Measurements from ENCODE around the gene MGAT4C. TPM values are rescaled to one million over a fixed set of nuclear protein-coding genes. Genes with fewer than 3 reads are reported as not detected.

Gene MGAT4C
- total and polyA plus RNA-seq, 12 donors: 0.20 to 12.2 (median 3.6) TPM

DNA sequence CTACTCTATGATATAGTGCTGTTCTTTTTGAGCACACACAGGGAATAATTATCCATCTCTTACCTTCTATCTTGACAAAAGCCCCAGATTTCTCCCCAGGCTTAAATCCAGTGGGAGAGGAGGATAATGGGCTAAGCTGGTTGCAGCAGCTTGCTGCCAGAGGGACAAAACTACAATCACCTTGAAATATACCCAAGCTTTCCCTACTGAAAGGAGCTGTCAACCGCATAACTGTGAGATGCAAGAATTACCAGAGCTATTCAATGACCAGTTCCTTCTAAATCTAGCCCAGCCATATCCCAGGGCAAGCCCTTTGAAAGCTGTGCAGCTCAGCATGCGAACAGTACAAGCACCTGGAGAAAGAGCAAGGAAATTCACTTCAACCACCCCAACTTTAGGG is 943 bp upstream of the MGAT4C start:
- TF ChIP-seq, protein P1, sequence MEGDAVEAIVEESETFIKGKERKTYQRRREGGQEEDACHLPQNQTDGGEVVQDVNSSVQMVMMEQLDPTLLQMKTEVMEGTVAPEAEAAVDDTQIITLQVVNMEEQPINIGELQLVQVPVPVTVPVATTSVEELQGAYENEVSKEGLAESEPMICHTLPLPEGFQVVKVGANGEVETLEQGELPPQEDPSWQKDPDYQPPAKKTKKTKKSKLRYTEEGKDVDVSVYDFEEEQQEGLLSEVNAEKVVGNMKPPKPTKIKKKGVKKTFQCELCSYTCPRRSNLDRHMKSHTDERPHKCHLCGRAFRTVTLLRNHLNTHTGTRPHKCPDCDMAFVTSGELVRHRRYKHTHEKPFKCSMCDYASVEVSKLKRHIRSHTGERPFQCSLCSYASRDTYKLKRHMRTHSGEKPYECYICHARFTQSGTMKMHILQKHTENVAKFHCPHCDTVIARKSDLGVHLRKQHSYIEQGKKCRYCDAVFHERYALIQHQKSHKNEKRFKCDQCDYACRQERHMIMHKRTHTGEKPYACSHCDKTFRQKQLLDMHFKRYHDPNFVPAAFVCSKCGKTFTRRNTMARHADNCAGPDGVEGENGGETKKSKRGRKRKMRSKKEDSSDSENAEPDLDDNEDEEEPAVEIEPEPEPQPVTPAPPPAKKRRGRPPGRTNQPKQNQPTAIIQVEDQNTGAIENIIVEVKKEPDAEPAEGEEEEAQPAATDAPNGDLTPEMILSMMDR (IDR thresholded peaks at IDR 0.05): no peak
- H3K27ac ChIP-seq: peak overlapping the region in 3 of 10 donors; percentile 19 to 67 (median 50)
- H3K4me1 ChIP-seq: no peaks in the 10 kb centered on the region
- H3K9me3 ChIP-seq: no peaks in the 10 kb centered on the region
- DNase-seq: no peak
- H3K36me3 ChIP-seq: no peaks in the 10 kb centered on the region
- ATAC-seq: peak; percentile 34 to 90 (median 83)
- peak overlapping the region in 1 of 10 donors; percentile 45 for H3K4me3 ChIP-seq
- 34 to 47% methylated on average over 2 of the region's 2 CpGs for WGBS, 2 donors
- H3K27me3 ChIP-seq: no peaks in the 10 kb centered on the region
- intact Hi-C loops (cut with DNase I): no loop called here

DNA sequence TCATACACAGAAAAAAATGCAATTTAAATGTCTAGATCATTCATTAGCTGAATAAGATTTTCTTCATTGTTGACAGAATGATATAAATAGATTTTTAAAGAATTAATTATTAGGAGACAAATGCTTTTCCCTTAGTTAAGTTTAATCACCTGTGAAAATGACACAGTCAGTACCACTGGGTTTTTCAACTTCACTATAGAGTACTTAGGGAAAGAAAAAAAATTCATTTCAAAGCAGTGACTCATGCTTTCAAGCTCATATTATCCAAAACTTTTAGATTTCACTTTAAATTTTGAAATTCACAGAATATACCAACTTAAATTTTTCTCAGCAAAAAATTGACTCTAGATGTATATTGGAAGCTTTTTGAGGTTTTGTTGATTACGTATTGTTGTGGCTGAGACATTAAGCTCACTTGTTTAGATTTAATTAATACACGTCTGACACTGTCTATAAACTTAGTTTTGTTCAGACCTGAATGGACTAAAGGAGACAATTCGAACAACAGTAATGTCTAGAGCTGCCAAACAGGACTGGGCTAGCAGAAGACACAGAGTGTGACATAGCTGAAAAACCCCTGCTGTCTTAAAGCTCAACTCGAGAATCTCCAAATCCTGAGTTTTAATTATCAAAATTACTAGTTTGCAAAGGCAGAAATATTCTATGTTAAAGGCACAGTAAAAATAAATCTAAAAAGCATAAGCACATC is 1.6 kb downstream of the MGAT4C start:
- Histone ChIP-seq H3K36me3 (no peaks in the 10 kb centered on the region), H3K4me3 (peak overlapping the region in 7 of 10 donors; percentile 12 to 45 (median 29)), H3K4me1 (peaks cover 0 to 3% (median 0%) of the 10 kb centered on the region in 9 donors), H3K9me3 (no peaks in the 10 kb centered on the region), H3K27ac (no peak overlapping the region), H3K27me3 (no peaks in the 10 kb centered on the region)
- no peak for ATAC-seq
- DNase-seq: no peak
- 41 to 43% methylated on average over 4 of the region's 4 CpGs for WGBS, 2 donors
- TF ChIP-seq, protein P1 (IDR thresholded peaks at IDR 0.05): no peak
- intact Hi-C loops (cut with DNase I): no loop called here

DNA sequence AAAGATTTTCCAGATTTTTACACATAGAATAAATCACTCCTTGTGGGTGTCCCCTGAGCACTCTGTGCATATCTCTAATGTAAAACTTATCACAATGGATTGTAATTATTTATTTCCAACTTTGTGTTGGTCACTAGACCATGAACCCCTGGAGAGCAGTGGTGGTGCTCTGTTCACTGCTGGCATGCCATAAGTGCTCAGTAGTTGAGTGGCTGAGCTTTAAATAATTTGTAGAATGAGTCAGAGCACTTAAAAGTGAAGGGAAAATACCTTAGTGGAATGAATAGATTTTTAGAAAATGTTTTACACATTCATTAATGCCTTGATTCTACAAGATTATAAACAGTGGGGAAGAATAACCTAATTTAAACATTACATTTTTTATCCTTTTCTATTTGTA is 6.3 kb downstream of the MGAT4C start:
- Histone ChIP-seq H3K27ac (peak overlapping the region in 2 of 10 donors; percentile 24 to 44), H3K4me3 (no peak overlapping the region), H3K36me3 (no peaks in the 10 kb centered on the region), H3K4me1 (peaks cover 0 to 6% (median 0%) of the 10 kb centered on the region in 9 donors), H3K27me3 (no peaks in the 10 kb centered on the region), H3K9me3 (no peaks in the 10 kb centered on the region)
- ATAC-seq: peak in 5 of 8 donors; percentile 61 to 88 (median 76)
- intact Hi-C loops (cut with DNase I): no loop called here
- TF ChIP-seq, protein P1 (IDR thresholded peaks at IDR 0.05): no peak
- DNase-seq: no peak

DNA sequence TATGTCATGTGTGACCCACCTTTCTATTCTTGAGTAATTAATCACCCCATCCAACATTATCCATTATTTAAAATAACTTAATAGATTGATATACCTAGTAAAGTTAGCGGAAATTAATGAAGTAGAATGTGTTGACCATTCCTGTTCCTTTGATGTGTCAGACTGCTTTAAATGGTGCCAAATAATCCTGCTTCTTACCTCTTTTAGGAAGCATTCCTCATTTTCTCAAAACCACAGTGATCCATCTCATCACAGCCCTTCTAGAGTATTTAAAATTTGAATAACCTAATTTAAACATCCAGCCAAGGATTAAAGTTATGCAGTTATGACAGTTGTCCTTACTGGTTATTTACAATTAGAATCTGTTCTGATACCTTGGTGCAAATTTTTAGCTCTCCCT is 6.9 kb downstream of the MGAT4C start:
- H3K27ac ChIP-seq: peak overlapping the region in 2 of 10 donors; percentile 24 to 44
- no peaks in the 10 kb centered on the region for H3K9me3 ChIP-seq
- no peak for ATAC-seq
- peaks cover 0 to 6% (median 0%) of the 10 kb centered on the region in 9 donors for H3K4me1 ChIP-seq
- H3K36me3 ChIP-seq: no peaks in the 10 kb centered on the region
- no peak for DNase-seq
- H3K27me3 ChIP-seq: no peaks in the 10 kb centered on the region
- no peak overlapping the region for H3K4me3 ChIP-seq
- 93 to 94% methylated on average over 1 of the region's 1 CpG for WGBS, 2 donors
- TF ChIP-seq, protein P1 (IDR thresholded peaks at IDR 0.05): no peak
- intact Hi-C loops (cut with DNase I): no loop called here

Measured in heart right ventricle (tissue), 16 donors.